Ramos (cell line): ENCODE measurements around the gene VIL1.

Experiments
- in situ Hi-C: fragments of 300-500 bp; cut with MboI; formaldehyde crosslinking; loops from one replicate; pipeline ENCODE4 v1.14.3; 2022; ENCODE audit warnings: low sequenced_read_pairs; ENCODE audit not compliant: unreplicated experiment

Gene VIL1

DNA sequence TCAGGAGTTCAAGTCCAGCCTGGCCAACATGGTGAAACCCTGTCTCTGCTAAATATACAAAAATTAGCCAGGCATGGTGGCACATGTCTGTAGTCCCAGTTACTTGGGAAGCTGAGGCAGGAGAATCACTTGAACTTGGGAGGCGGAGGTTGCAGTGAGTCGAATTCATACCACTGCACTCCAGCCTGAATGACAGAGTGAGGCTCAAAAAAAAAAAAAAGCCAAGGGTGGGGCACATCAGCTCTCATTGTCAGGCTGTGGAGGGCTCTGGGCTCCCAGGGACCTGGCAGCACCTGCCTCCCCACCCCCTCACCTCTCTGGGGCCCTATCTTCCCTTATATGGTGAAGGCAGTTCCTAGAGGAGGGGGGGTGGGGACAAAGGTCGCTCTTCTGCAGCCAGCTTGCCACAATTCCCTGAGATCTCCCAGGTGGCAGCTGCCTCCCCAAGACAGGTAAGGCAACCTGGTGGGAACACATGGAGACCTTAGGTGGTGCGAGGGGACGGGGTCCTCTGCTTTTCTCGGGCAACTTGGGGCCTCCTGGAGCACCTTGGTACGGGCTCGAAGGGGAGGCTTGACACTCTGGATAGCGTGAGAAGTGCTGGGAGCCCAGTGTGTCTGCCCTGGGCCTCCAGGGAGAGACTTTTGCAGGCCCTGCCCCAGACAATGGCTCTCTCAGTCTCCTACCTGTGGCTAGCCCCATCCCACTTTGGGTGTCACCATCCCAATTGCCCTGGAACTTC, at the start of gene VIL1:
VIL1 (plus strand) TSS at position 407 of the 742 bp plus-strand sequence. CDS start 4,656 bp downstream, outside the sequence.
- in situ Hi-C loops: no loop called here

- in situ Hi-C loops: no loop called here
Measured at GRCh38 chr2:218369330-218369729, 49.6 kb upstream of the VIL1 start.

DNA sequence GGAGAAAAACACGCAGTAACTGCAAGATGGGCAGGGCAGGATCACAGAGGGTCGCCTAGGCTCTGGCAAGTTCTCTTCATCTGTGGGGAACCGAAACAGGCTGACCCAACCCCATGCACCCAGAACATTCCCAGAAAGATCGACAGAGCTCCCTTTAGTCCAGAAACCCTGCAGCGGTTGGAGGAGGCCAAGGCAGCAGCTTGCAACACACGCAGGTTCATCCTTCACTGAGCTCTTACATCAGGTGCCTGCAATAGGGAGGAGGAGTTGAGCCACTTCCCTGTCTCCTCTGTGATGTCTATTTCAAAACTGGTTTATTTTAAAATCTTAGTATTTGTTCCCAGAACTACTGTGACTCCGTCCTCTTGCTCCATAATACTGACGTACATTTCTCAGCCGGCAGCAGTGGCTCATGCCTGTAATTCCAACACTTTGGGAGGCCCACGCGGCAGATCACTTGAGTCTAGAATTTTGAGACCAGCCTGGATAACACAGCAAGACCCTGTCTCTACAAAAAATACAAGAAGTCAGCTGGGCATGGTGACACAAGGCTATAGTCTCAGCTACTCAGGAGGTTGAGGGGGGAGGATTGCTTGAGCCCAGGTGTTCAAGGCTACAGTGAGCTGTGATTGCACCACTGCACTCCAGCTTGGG, 48.4 kb upstream of the VIL1 start:
- in situ Hi-C loops: no loop called here

DNA sequence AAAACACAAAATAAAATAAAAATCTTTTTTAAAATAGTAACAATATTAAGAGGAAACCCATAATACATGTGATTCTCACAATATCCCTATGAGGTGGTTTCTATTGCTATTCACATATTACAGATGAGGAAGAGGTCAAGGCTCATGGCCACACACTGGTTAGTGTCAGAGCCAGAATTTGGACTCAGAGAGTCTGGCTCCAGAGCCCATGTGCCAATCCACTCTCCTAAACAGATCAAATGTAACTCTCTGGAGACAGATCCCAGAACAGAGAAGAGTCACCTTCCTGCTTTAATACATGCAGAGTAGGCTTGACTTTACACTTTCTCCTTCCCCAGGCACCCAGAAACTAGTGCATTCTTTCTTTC, 47.0 kb upstream of the VIL1 start:
- in situ Hi-C loops: no loop called here

DNA sequence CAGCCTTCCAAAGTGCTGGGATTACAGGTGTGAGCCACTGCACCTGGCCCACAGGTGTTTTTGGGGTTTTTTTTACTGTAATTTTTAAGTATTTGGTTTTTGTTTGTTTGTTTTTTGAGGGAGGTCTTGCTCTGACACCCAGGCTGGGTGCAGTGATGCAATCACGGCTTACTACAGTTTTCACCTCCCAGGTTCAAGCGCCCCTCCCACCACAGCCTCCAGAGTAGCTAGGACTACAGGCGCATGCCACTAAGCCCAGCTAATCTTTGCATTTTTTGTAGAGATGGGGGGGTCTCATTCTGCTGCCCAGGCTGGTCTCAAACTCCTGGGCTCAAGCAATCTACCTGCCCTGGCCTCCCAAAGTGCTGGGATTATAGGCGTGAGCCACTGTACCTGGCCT, 44.1 kb upstream of the VIL1 start:
- in situ Hi-C loops: no loop called here

- in situ Hi-C loops: no loop called here
Measured at GRCh38 chr2:218375212-218375611, 43.7 kb upstream of the VIL1 start.

DNA sequence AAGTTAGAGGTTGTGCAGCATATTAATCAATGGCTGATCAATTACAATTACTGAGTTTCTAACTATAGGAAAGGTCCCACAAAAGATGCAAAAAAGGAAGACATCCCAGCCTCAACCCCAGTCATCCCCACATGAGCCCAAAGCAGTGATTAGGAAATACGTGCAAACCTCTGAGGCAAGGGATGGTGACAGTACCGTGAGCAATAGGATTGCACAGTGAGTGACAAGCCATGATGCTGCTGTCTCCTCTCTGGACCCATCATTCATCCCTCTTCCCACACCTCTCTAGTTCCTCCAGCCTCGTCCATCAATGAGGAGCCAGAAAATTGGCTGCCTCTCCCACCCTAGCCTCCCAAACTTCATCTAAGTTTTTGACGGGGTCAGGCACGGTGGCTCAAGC, 40.9 kb upstream of the VIL1 start:
- in situ Hi-C loops: no loop called here

GRCh38 chr2:218381916-218382366, 37.0 kb upstream of the VIL1 start, which contains the start of gene SLC11A1:
Gene SLC11A1 (plus strand): TSS chr2:218382273. CDS start chr2:218382369, 96 bp downstream.
- in situ Hi-C loops: no loop called here

DNA sequence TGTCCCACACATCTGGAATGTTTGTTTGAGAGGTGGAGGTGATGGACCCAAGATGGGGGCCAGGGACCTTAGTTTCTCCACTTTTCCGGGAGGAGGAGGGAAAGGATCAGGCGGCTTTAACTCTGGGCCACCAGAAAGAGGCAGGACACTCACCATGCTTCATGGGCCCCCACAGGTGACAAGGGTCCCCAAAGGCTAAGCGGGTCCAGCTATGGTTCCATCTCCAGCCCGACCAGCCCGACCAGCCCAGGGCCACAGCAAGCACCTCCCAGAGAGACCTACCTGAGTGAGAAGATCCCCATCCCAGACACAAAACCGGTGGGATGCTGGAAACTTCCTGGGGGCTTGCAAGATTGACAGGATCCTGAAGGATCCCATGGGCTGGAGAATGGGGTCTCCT, 36.1 kb upstream of the VIL1 start:
- in situ Hi-C loops: no loop called here

- in situ Hi-C loops: no loop called here
Measured at GRCh38 chr2:218383892-218384519, 34.9 kb upstream of the VIL1 start.

GRCh38 chr2:218384975-218385374, 33.9 kb upstream of the VIL1 start:
- in situ Hi-C loops: no loop called here

- in situ Hi-C loops: no loop called here
Measured at GRCh38 chr2:218386505-218387368, 32.2 kb upstream of the VIL1 start.

- in situ Hi-C loops: no loop called here
Measured at GRCh38 chr2:218387369-218388194, 31.3 kb upstream of the VIL1 start.

DNA sequence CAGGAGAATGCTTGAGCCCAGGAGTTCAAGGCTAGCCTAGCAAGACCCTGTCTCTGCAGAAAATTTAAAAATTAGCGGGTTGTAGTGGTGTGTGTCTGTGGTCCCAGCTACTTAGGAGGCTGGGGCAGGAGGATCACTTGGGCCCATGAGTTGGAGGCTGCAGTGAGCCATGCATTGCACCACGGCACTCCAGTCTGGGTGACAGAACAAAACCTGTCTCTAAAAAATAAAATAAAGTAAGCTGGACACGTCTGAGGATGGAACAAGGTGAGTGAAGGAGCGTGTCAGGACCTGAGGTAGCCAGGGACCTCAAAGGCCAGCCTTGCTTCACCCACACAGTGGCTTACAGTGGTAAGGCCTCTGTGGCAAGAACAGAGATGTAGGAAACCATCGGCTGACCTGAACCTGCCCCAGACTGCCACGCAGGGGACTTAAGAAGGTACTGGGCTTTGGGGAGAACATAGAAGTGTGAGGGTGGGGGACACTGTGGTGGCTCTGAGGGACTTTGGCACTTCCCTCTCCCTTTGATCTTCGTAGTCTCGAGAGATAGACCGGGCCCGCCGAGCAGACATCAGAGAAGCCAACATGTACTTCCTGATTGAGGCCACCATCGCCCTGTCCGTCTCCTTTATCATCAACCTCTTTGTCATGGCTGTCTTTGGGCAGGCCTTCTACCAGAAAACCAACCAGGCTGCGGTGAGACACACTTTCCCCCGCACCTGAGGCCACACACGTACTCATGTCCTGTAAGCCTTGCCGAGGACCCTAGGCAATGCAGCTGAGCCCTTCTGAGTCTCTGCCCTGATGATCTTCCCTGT, 29.4 kb upstream of the VIL1 start:
- in situ Hi-C loops: no loop called here

GRCh38 chr2:218391202-218391601, 27.7 kb upstream of the VIL1 start:
- in situ Hi-C loops: no loop called here

DNA sequence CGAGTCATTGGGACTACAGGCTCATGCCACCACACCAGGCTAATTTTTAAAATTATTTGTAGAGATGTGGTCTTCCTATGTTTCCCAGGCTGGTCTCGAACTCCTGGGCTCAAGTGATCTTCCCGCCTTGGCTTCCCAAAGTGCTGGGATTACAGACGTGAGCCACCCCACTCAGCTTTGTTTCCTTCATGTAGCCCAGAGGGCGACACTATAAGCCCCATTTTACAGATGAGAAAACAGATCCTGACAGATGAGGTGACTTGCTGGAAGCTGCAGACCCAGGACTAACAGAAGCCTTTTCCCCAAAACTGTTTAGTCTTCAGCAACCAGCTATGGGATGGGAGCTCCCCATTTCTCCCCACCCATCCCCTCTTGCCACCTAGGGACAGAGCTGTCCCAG, 26.5 kb upstream of the VIL1 start:
- in situ Hi-C loops: no loop called here

DNA sequence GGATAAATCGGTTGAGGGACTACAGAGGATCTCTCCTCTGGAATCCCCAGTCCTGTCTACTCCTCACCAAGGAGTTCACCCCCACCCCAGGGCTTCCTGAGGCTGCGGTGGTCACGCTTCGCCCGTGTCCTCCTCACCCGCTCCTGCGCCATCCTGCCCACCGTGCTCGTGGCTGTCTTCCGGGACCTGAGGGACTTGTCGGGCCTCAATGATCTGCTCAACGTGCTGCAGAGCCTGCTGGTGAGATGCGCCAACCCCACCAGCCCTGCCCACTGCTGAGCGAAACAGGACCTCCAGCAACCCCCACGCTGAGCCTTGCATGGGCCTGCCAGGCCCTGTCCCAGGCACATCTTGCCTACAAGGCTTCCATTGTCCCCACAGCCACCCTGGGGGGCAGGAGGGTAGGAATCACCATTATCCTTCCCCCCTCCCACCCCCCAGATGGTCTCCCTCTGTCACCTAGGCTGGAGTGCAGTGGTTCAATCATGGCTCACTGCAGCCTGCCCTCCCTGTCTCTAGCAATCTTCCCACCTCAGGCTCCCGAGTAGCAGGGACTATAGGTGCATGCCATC, 25.9 kb upstream of the VIL1 start:
- in situ Hi-C loops: no loop called here

DNA sequence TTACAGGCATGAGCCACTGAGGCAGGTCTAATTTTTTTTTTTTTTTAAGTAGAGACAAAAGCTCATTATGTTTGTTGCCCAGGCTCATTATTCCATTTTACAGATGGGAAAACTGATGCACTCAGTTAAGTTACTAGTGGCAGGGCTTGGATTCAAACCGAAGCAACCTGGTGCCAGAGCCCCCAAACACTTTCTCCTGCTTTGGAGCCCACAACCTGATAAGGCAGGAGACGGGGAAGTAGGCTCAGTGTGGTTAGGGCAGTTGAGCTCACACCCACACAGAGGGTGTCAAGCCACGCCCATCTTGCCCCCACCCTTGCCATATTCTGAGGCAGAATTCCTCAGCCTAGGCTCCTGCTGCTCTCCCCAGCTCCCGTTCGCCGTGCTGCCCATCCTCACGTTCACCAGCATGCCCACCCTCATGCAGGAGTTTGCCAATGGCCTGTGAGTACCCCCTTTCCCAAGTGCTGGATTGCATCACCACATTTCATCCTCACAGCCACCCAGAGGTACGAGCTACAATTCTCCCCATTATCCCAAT, 25.1 kb upstream of the VIL1 start:
- in situ Hi-C loops: no loop called here
